HepG2 (cell line): ENCODE measurements around the gene MIS18BP1. TPM values are rescaled to one million over a fixed set of nuclear protein-coding genes. Genes with fewer than 3 reads are reported as not detected.
A peak's percentile ranks its signal among the peaks of the same experiment; 100 is the strongest.

Source experiments
- BCLAF1 ChIP-seq: fragments of 450-650 bp; IDR thresholded peaks from 2 replicates; pipeline ENCODE4 v1.6.1; 2017; ENCODE audit warnings: mild to moderate bottlenecking
- DPF2 ChIP-seq: sonication (generic); formaldehyde crosslinking; IDR thresholded peaks from 2 replicates; pipeline ENCODE4 v1.4.0; 2020; ENCODE audit warnings: mild to moderate bottlenecking, low read depth, missing genetic modification reagents, borderline replicate concordance
- HOXA7 ChIP-seq: sonication (generic); formaldehyde crosslinking; IDR thresholded peaks from 2 replicates; pipeline ENCODE4 v1.8.1; 2022; ENCODE audit warnings: mild to moderate bottlenecking, missing genetic modification reagents, moderate library complexity
- NR1H2 ChIP-seq: sonication (generic); formaldehyde crosslinking; IDR thresholded peaks from 2 replicates; pipeline ENCODE4 v1.8.1; 2022; ENCODE audit warnings: low read depth, missing genetic modification reagents, borderline replicate concordance
- PAWR ChIP-seq: sonication (generic); formaldehyde crosslinking; IDR thresholded peaks from 2 replicates; pipeline ENCODE4 v1.4.0; 2020; ENCODE audit warnings: missing genetic modification reagents, mild to moderate bottlenecking, borderline replicate concordance
- SETDB1 ChIP-seq: sonication (generic); formaldehyde crosslinking; IDR thresholded peaks from 2 replicates; pipeline ENCODE4 v1.5.1; 2020; ENCODE audit warnings: missing genetic modification reagents, mild to moderate bottlenecking, borderline replicate concordance
- SP4 ChIP-seq: sonication (generic); formaldehyde crosslinking; IDR thresholded peaks from 2 replicates; pipeline ENCODE4 v1.8.1; 2023; ENCODE audit warnings: mild to moderate bottlenecking, missing genetic modification reagents
- TEAD3 ChIP-seq: optimal IDR thresholded peaks from 2 replicates; pipeline ENCODE3; 2016; ENCODE audit warnings: borderline replicate concordance
- ZBTB44 ChIP-seq: sonication (generic); formaldehyde crosslinking; IDR thresholded peaks from 2 replicates; pipeline ENCODE4 v1.4.0; 2020; ENCODE audit warnings: missing genetic modification reagents
- ZNF530 ChIP-seq: sonication (generic); formaldehyde crosslinking; IDR thresholded peaks from 2 replicates; pipeline ENCODE4 v1.5.0; 2020; ENCODE audit warnings: low read depth, mild to moderate bottlenecking, missing genetic modification reagents
- ZNF713 ChIP-seq: sonication (generic); formaldehyde crosslinking; IDR thresholded peaks from 2 replicates; pipeline ENCODE4 v1.4.0; 2020; ENCODE audit warnings: mild to moderate bottlenecking, missing genetic modification reagents
- ZNF746 ChIP-seq: sonication (generic); formaldehyde crosslinking; IDR thresholded peaks from 2 replicates; pipeline ENCODE4 v1.8.0; 2022; ENCODE audit warnings: mild to moderate bottlenecking, missing genetic modification reagents
- polyA plus RNA-seq, 8 experiments: library from polyadenylated mRNA; depleted of rRNA in 3 of 8; stranded (reverse) in 7 of 8; unstranded in 1 of 8; fragments of >200 nt; fragmentation: Illumina TruSeq in 4 of 8; extraction: Trizol in 4 of 8; gene quantifications; 2 replicates each; pipeline versions ENCODE4 v1.2.1 to v1.2.3, GENCODE V29; 2011 to 2016; ENCODE audit warnings: low read depth in 4 of 8, missing spikeins in 1 of 8, mixed read lengths in 1 of 8; ENCODE audit not compliant: insufficient read depth in 1 of 8
- total RNA-seq, 5 experiments: library from RNA; depleted of rRNA; stranded (reverse); fragments of >200 nt; fragmentation: Illumina TruSeq; extraction: Trizol; gene quantifications; 2 replicates each; pipeline ENCODE4 v1.2.3, GENCODE V29; 2016; ENCODE audit warnings: low read depth in 1 of 5
- TF ChIP-seq, protein P1 (sequence below): sonication (generic); formaldehyde crosslinking; IDR thresholded peaks from 2 replicates; pipeline ENCODE4 v1.4.0; 2020; ENCODE audit warnings: missing genetic modification reagents
- TF ChIP-seq, protein P2 (sequence below): sonication (generic); formaldehyde crosslinking; IDR thresholded peaks from 2 replicates; pipeline ENCODE4 v1.5.1; 2020; ENCODE audit warnings: mild to moderate bottlenecking, moderate library complexity, missing genetic modification reagents
- TF ChIP-seq, protein P3 (sequence below): sonication (generic); formaldehyde crosslinking; IDR thresholded peaks from 2 replicates; pipeline ENCODE4 v1.5.0; 2020; ENCODE audit warnings: mild to moderate bottlenecking, missing genetic modification reagents
- TF ChIP-seq, protein P4 (sequence below): sonication (generic); formaldehyde crosslinking; IDR thresholded peaks from 2 replicates; pipeline ENCODE4 v1.5.0; 2020; ENCODE audit warnings: missing genetic modification reagents, mild to moderate bottlenecking, borderline replicate concordance

MIS18BP1 gene
- total and polyA plus RNA-seq, 2 of the 13 experiments (the other 11 are each of a cell fraction or from before 2014, with no cell fraction given): 9.5 to 36.4 TPM

GRCh38 chr14:45253070-45253753, at the start of gene MIS18BP1 (continued):
- TF ChIP-seq PAWR (CRISPR knock-in tag): no peak
- TF ChIP-seq, protein P1, sequence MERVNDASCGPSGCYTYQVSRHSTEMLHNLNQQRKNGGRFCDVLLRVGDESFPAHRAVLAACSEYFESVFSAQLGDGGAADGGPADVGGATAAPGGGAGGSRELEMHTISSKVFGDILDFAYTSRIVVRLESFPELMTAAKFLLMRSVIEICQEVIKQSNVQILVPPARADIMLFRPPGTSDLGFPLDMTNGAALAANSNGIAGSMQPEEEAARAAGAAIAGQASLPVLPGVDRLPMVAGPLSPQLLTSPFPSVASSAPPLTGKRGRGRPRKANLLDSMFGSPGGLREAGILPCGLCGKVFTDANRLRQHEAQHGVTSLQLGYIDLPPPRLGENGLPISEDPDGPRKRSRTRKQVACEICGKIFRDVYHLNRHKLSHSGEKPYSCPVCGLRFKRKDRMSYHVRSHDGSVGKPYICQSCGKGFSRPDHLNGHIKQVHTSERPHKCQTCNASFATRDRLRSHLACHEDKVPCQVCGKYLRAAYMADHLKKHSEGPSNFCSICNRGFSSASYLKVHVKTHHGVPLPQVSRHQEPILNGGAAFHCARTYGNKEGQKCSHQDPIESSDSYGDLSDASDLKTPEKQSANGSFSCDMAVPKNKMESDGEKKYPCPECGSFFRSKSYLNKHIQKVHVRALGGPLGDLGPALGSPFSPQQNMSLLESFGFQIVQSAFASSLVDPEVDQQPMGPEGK (CRISPR knock-in tag): peak; percentile 49
- TF ChIP-seq, protein P2, sequence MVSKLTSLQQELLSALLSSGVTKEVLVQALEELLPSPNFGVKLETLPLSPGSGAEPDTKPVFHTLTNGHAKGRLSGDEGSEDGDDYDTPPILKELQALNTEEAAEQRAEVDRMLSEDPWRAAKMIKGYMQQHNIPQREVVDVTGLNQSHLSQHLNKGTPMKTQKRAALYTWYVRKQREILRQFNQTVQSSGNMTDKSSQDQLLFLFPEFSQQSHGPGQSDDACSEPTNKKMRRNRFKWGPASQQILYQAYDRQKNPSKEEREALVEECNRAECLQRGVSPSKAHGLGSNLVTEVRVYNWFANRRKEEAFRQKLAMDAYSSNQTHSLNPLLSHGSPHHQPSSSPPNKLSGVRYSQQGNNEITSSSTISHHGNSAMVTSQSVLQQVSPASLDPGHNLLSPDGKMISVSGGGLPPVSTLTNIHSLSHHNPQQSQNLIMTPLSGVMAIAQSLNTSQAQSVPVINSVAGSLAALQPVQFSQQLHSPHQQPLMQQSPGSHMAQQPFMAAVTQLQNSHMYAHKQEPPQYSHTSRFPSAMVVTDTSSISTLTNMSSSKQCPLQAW (CRISPR knock-in tag): no peak
- no peak for TF ChIP-seq ZNF713 (CRISPR knock-in tag)
- peak; percentile 91; the same call in 1 of the 2 replicates for TF ChIP-seq HOXA7 (CRISPR knock-in tag)
- TF ChIP-seq, protein P3, sequence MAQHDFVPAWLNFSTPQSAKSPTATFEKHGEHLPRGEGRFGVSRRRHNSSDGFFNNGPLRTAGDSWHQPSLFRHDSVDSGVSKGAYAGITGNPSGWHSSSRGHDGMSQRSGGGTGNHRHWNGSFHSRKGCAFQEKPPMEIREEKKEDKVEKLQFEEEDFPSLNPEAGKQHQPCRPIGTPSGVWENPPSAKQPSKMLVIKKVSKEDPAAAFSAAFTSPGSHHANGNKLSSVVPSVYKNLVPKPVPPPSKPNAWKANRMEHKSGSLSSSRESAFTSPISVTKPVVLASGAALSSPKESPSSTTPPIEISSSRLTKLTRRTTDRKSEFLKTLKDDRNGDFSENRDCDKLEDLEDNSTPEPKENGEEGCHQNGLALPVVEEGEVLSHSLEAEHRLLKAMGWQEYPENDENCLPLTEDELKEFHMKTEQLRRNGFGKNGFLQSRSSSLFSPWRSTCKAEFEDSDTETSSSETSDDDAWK (CRISPR knock-in tag): no peak
- TF ChIP-seq, protein P4, sequence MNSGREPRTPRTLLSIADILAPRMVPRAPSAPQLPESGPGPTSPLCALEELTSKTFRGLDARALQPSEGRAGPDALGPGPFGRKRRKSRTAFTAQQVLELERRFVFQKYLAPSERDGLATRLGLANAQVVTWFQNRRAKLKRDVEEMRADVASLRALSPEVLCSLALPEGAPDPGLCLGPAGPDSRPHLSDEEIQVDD (CRISPR knock-in tag): no peak
- 0 out of 2 replicates have a peak, but pooled peaks have one; percentile 21 for TF ChIP-seq ZBTB44 (CRISPR knock-in tag)
- TF ChIP-seq SP4 (CRISPR knock-in tag): peak; percentile 91
- peak; percentile 82; the same call in 1 of the 2 replicates for TF ChIP-seq NR1H2 (CRISPR knock-in tag)
- no peak for TF ChIP-seq BCLAF1
- no peak for TF ChIP-seq SETDB1 (CRISPR knock-in tag)
- peak; percentile 75 for TF ChIP-seq TEAD3 (CRISPR knock-in tag)
- TF ChIP-seq ZNF746: peak; percentile 87
- no peak for TF ChIP-seq DPF2 (CRISPR knock-in tag)
- no peak for TF ChIP-seq ZNF530 (CRISPR knock-in tag)
